Stimulated activated CD8-positive, alpha-beta memory T cell treated with anti-CD3 and anti-CD28 coated beads, Interleukin-2, amount 100 ng/mL, for 1 hour (primary cell): Measurements from ENCODE around the gene DGKD.

ENCODE experiments used
- DNase-seq, 2 donors: peaks; one replicate each; pipeline ENCODE4 v3.0.0-alpha.2; 2020; ENCODE audit warnings: low read depth in 2 of 2

Gene DGKD

DNA sequence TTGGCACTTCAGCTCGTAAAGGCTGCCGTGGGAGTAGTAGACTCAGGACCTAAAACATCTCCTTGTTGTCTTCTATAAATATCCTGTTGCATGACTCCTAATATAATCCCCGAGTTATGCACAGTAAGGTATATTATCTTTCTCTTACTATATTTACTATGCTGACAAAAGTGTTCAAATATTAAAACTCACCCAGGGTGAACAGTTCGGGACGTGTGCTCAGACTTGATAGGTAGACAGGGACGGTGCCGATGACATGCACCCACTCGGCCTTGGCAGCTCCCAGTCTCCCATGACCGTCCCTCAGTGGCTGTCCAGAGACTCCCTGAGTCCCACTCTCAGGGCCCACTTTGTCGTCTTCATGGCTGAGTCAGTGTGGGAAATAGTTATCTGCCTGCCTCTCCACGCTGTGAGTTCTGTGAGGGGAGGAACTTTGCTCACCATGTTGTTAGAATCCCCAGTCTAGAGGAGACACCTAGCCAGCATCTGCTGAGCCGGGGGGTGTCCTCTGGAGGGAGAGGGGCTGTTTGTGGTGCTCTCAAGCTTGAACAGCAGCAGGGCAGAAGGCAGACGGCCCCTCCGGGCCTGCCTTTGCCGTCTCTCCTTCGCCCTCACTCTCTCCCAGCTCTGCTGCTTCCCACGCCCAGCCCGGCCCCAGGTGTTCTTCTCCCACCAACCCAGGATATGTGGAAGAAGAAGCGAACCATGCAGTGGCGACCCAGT is 75.0 kb downstream of the DGKD start:
- DNase-seq, result no peak

DNA sequence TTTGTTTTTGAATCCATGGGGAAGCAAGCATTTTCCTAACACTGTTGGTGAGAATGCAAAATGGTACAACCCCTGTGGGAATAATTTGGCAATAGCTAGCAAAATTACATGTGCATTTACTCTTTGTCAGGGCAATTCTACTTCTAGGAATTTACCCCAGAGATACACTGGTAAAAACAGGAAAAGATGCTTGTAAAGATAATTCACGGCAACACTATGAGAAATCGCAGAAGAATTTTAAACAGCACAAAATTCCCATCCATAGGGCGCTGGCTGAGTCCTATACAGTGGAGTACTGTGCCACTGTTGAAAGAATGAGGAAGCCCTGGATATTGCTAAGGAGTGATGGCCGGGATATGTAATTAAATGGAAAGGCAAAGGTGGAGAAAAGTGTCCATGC is 75.8 kb downstream of the DGKD start:
- DNase-seq, result no peak

GRCh38 chr2:233430651-233431050 is 76.4 kb downstream of the DGKD start:
- no peak for DNase-seq

GRCh38 chr2:233433029-233433428 is 78.7 kb downstream of the DGKD start:
- no peak for DNase-seq

DNA sequence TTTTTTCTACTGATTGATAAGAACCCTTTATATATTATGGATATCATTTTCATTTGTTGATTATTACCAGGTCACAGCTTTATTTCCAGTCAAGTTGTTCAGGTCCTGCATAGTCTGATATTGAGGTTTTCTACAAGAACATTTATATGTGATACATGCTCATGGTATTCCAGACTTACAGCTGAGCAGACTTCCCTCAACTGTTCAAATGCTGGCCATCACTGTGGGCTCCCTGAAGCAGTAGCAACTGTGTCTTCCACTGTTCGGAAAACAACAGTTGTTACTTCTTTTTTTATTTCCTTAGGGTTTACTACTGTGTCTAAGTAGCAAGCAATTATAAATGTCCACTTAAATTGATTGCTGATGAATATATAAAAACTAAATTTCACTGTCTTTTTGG is 79.5 kb downstream of the DGKD start:
- DNase-seq, result no peak

GRCh38 chr2:233434666-233435330 is 80.5 kb downstream of the DGKD start:
- DNase-seq, result no peak

DNA sequence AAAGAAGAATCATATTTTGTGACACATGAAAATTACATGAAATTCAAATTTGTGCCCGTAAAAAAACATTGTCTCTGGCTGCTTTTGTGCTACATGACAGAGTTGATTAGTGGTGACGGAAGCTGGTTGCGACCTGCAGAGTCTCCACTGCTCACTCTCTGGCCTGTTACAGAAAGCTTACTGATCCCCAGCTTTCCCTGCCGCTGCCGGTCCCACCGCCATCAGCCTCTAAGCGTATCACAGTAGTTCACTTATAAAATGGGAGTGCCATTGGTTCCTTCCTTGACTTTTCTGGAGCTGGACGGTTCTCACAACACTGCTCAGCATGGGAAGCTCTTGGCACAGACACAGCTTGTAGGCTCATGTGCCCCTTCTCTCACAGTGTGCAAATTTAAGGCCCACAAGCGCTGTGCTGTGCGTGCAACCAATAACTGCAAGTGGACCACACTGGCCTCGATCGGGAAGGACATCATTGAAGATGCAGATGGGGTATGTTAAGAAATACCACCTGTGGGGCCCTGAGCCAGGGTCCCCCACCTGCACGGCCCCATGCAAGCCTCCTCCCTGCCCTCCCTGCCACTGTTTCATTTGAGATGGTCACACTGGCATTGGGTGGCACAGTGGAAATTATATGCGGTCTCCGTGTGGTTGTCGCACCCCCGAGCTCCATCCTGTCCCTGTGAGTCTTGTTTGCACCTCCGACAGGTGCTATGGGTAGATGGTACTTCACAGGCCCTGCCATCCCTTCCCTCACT is 81.3 kb downstream of the DGKD start:
- no peak for DNase-seq

- DNase-seq, result no peak
Observed at GRCh38 chr2:233436191-233436581, 81.9 kb downstream of the DGKD start.

DNA sequence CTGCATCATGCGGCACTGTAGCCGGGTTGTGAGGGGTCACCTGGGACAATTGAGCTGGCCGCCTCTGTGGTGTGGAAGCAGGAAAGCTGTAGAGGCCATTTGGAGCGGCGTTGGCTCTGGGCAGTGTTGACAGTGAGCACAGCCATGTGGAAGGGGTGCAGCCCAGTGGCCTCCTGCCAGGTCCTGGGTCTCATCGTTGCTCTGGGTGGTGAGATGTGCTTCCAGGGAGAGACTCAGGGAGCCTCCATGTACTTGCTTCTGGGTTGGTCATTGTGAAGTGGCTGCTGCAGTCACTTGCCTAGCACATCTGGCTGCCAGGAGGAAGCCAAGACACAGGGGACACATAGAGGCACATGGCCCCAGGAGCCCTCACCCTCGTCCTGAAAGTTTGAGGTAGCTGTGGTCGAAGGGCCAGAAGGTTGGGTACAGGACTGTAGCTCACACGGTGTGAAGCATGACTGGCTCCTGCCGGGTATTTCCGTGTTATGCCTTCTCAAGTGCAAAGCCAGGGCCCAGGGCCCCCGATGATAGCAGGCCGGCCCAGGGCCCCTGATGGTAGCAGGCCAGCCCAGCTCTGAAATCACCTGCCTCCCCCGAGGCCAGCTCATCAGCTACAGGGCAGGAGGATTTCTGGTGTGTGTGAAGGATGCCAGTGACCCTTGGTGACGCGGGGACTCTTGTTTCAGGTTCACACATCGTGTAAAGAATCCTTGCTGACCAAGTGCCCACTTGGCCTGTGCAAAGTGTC is 82.6 kb downstream of the DGKD start:
- DNase-seq, result no peak

GRCh38 chr2:233437439-233437955 is 83.2 kb downstream of the DGKD start:
- no peak for DNase-seq

- no peak for DNase-seq
Observed at GRCh38 chr2:233438573-233439147, 84.4 kb downstream of the DGKD start.

DNA sequence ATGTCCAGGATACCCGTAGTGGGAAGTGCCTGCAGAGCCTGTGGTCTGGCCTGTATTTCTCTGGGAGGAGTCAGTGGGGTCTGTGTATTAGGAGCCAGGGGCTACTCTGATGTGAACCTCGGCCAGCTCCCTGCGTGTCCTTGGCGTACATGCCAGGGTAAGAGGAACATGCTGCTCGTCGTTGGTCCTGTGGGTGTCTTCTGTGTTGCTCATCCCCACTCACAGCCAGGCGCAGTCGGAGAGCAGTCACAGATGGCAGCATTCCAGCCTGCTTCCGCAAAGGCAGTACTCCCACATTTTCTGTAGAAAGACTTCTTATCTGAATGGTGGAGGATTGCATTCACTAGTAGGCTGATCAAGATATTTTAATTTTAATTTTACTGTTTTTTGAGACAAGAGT is 84.9 kb downstream of the DGKD start:
- DNase-seq, result no peak

GRCh38 chr2:233440314-233440713 is 86.0 kb downstream of the DGKD start:
- DNase-seq, result no peak

GRCh38 chr2:233440714-233441113 is 86.4 kb downstream of the DGKD start:
- DNase-seq, result no peak

DNA sequence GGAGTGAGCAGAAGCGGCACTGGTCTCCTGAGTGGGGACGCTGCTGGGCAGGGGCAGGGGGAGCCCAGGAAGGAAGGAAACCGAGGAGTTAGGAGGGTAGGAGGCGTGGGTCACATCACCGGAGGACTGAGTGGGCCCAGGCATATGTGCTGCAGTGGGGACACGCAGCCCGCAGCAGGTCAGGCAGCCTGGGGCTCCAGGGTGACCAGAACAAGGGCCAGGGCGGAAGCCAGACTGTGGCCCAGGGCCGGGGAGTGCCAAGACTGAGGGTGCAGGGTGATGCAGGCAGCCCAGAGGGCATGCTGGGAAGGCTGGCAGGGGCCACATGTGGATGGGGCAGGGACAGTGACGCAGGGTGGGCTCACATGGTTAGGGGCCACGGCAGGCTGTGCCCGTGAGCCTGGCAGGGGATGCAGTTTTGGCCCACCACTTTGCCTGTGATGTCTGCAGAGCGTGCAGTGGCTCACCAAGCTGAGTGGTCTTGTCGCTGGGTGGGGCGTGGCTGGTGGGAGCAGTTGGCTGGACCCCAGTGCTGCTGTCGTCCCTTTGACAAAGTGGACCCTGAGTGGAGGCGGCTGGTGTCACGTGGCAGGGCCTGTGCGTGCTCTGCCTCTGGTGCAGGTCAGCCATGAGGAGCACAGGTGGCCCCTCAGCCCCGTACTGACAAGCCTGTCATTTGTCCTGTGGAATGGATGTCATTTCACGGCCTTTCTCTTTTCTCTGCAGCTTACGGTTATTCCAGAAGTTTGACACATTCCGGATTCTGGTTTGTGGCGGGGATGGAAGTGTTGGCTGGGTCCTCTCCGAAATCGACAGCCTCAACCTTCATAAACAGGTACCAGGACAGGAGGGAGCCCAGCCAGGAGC is 87.1 kb downstream of the DGKD start:
- no peak for DNase-seq

GRCh38 chr2:233442028-233442310 is 87.7 kb downstream of the DGKD start:
- no peak for DNase-seq

DNA sequence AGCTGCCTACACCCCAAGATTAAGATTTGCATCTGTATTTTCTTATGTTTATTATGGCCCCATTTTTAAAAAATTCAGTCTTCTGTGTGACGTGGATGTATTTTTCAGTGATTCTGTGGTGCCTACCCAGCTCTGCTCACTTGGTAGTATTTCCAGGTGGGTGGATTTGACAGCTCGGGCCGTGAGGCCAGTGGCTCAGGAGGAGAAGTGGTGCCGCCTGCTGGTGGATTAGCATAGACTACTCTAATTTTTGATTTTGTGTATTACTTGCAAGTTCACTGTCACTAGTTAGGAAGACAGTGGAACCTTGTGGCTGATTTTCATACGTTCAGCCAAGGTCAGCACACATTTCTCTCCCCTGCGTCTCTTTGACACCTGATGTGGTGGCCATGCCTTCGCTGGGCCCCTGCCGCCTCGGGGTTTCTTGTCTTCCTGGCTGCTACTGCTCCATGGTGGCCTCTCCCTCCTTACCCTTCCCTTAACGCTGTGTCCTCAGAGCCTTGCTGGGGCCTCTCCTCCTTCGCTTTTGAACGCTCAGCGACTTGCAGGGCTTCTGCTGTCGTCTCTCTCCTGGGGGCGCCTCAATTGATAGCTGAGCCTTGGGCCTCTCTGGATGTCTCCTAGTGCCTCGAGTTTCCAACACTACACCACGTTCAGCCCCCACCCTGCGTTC is 89.4 kb downstream of the DGKD start:
- peak; percentile 60 to 77 for DNase-seq

GRCh38 chr2:233444501-233444900 is 90.2 kb downstream of the DGKD start:
- no peak for DNase-seq

GRCh38 chr2:233445152-233445830 is 91.0 kb downstream of the DGKD start:
- no peak for DNase-seq

DNA sequence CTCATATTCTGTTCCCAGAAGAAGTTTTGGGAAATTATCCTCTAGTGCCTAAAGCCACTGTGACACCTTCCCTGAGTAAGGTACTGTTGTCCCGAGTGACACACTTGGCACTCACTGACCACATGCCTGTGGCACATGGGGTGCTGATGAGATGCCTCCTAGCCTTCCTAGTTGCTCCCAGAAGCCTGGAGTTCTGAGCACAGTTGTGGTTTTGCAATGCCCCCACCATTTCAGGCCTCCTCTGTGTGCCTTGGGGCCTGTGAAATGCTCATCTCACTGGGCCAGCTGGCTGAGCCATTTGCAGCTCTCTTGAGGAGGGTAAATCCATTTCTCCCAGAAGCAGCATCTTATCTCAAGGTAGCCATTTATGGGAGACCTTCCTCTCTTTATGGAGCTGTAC is 91.8 kb downstream of the DGKD start:
- no peak for DNase-seq
